Measurements from ENCODE around the gene BCL11A. TPM values are rescaled to one million over a fixed set of nuclear protein-coding genes. Genes with fewer than 3 reads are reported as not detected.

The BCL11A gene
- total and polyA plus RNA-seq, 2 of the 13 experiments (the other 11 are each of a cell fraction or from before 2014, with no cell fraction given), result not detected

- TF ChIP-seq FOXJ3 (CRISPR knock-in tag; IDR thresholded peaks at IDR 0.05; ENCODE audit: borderline replicate concordance), result peak; percentile 96
- no peak for TF ChIP-seq ZNF597 (CRISPR knock-in tag; IDR thresholded peaks at IDR 0.05)
- no peak for TF ChIP-seq ZBTB3 (CRISPR knock-in tag; IDR thresholded peaks at IDR 0.05; ENCODE audit: borderline replicate concordance, low read depth)
- peak; percentile 76 for TF ChIP-seq LCORL (IDR thresholded peaks at IDR 0.05)
- peak; percentile 81 for TF ChIP-seq LCORL (CRISPR knock-in tag; IDR thresholded peaks at IDR 0.05)
- TF ChIP-seq KMT2B (CRISPR knock-in tag; IDR thresholded peaks at IDR 0.05), result no peak
- no peak for TF ChIP-seq PHB2 (IDR thresholded peaks at IDR 0.05; ENCODE audit: partially characterized antibody)
- TF ChIP-seq ZNF562 (CRISPR knock-in tag; IDR thresholded peaks at IDR 0.05; ENCODE audit: borderline replicate concordance), result no peak
- TF ChIP-seq ZNF234 (CRISPR knock-in tag; conservative IDR thresholded peaks at IDR 0.05), result no peak
- no peak for TF ChIP-seq HOXA3 (CRISPR knock-in tag; IDR thresholded peaks at IDR 0.05)
- peak; percentile 19 for TF ChIP-seq YY1 (IDR thresholded peaks at IDR 0.05; ENCODE audit: insufficient read depth, insufficient replicate concordance, low read depth, low read length)
- TF ChIP-seq ZNF572 (CRISPR knock-in tag; IDR thresholded peaks at IDR 0.05), result no peak
- no peak for TF ChIP-seq ZNF484 (CRISPR knock-in tag; IDR thresholded peaks at IDR 0.05; ENCODE audit: borderline replicate concordance, low read depth)
- TF ChIP-seq MLX (CRISPR knock-in tag; IDR thresholded peaks at IDR 0.05), result peak; percentile 42; the same call in 1 of the 2 replicates
- TF ChIP-seq HMGXB4 (CRISPR knock-in tag; IDR thresholded peaks at IDR 0.05; ENCODE audit: borderline replicate concordance in 1 of 2, low read depth in 1 of 2), result peak in 1 of 2 experiments; percentile 29; a peak in 1 of 4 replicates
- TF ChIP-seq MYC (CRISPR knock-in tag; IDR thresholded peaks at IDR 0.05; ENCODE audit: borderline replicate concordance), result no peak
- TF ChIP-seq, protein P1, sequence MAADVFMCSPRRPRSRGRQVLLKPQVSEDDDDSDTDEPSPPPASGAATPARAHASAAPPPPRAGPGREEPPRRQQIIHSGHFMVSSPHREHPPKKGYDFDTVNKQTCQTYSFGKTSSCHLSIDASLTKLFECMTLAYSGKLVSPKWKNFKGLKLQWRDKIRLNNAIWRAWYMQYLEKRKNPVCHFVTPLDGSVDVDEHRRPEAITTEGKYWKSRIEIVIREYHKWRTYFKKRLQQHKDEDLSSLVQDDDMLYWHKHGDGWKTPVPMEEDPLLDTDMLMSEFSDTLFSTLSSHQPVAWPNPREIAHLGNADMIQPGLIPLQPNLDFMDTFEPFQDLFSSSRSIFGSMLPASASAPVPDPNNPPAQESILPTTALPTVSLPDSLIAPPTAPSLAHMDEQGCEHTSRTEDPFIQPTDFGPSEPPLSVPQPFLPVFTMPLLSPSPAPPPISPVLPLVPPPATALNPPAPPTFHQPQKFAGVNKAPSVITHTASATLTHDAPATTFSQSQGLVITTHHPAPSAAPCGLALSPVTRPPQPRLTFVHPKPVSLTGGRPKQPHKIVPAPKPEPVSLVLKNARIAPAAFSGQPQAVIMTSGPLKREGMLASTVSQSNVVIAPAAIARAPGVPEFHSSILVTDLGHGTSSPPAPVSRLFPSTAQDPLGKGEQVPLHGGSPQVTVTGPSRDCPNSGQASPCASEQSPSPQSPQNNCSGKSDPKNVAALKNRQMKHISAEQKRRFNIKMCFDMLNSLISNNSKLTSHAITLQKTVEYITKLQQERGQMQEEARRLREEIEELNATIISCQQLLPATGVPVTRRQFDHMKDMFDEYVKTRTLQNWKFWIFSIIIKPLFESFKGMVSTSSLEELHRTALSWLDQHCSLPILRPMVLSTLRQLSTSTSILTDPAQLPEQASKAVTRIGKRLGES (CRISPR knock-in tag; IDR thresholded peaks at IDR 0.05; ENCODE audit: borderline replicate concordance), result 0 out of 2 replicates have a peak, but pooled peaks have one; percentile 46
- TF ChIP-seq THAP9 (CRISPR knock-in tag; IDR thresholded peaks at IDR 0.05; ENCODE audit: borderline replicate concordance), result no peak
- TF ChIP-seq ZNF670 (CRISPR knock-in tag; IDR thresholded peaks at IDR 0.05; ENCODE audit: borderline replicate concordance), result no peak
- no peak for TF ChIP-seq ATM (IDR thresholded peaks at IDR 0.05; ENCODE audit: borderline replicate concordance)
Measured at GRCh38 chr2:60480089-60480773, 73.2 kb downstream of the BCL11A start (continued).

Data from HepG2 (cell line).